ENCODE results near the gene POU2AF1.

POU2AF1 gene

GRCh38 chr11:111384494-111384893 is 5.4 kb upstream of the POU2AF1 start:
- no peak for DNase-seq (ENCODE audit: low spot score)

- no peak for DNase-seq (ENCODE audit: low spot score)
Measured at GRCh38 chr11:111382451-111382850, 3.4 kb upstream of the POU2AF1 start.

GRCh38 chr11:111379602-111380136 is 594 bp upstream of the POU2AF1 start:
- DNase-seq (ENCODE audit: low spot score): no peak

GRCh38 chr11:111378185-111378860 is 752 bp downstream of the POU2AF1 start:
- DNase-seq (ENCODE audit: low spot score): no peak

GRCh38 chr11:111376181-111376871 is 2.7 kb downstream of the POU2AF1 start:
- no peak for DNase-seq (ENCODE audit: low spot score)

GRCh38 chr11:111373590-111373989 is 5.5 kb downstream of the POU2AF1 start:
- DNase-seq (ENCODE audit: low spot score): no peak

- no peak for DNase-seq (ENCODE audit: low spot score)
Measured at GRCh38 chr11:111372538-111372937, 6.5 kb downstream of the POU2AF1 start.

GRCh38 chr11:111370902-111371578 is 8.0 kb downstream of the POU2AF1 start:
- DNase-seq (ENCODE audit: low spot score): no peak

- no peak for DNase-seq (ENCODE audit: low spot score)
Measured at GRCh38 chr11:111370270-111370901, 8.7 kb downstream of the POU2AF1 start.

GRCh38 chr11:111368285-111368560 is 10.9 kb downstream of the POU2AF1 start:
- no peak for DNase-seq (ENCODE audit: low spot score)

- no peak for DNase-seq (ENCODE audit: low spot score)
Measured at GRCh38 chr11:111367411-111368284, 11.4 kb downstream of the POU2AF1 start.

- no peak for DNase-seq (ENCODE audit: low spot score)
Measured at GRCh38 chr11:111366560-111367410, 12.3 kb downstream of the POU2AF1 start.

- no peak for DNase-seq (ENCODE audit: low spot score)
Measured at GRCh38 chr11:111365722-111366559, 13.1 kb downstream of the POU2AF1 start.

- no peak for DNase-seq (ENCODE audit: low spot score)
Measured at GRCh38 chr11:111364503-111364902, 14.6 kb downstream of the POU2AF1 start.

- no peak for DNase-seq (ENCODE audit: low spot score)
Measured at GRCh38 chr11:111363985-111364384, 15.1 kb downstream of the POU2AF1 start.

GRCh38 chr11:111362887-111363411 is 16.1 kb downstream of the POU2AF1 start:
- no peak for DNase-seq (ENCODE audit: low spot score)

- no peak for DNase-seq (ENCODE audit: low spot score)
Measured at GRCh38 chr11:111361874-111362273, 17.2 kb downstream of the POU2AF1 start.

GRCh38 chr11:111361052-111361801 is 17.8 kb downstream of the POU2AF1 start:
- no peak for DNase-seq (ENCODE audit: low spot score)
